SK-N-SH (cell line): Measurements from ENCODE around the gene SDC3. TPM values are rescaled to one million over a fixed set of nuclear protein-coding genes. Genes with fewer than 3 reads are reported as not detected.

Source experiments
- CTCF ChIA-PET: fragments of 300-600, 350-600 bp; formaldehyde crosslinking; extraction: SDS; loops from one replicate; lab custom pipeline; 2021; lab: Yijun Ruan, JAX
- POLR2A ChIA-PET: fragments of 350-600 bp; sonication (Branson Sonifier 250); formaldehyde crosslinking; extraction: SDS; loops from one replicate; lab custom pipeline; 2020; ENCODE audit warnings: antibody characterized with exemption, inconsistent platforms; lab: Yijun Ruan, JAX
- DNase-seq: peaks from one replicate; pipeline ENCODE4 v3.0.0; 2012
- H2AFZ ChIP-seq: fragments of 200-600 bp; sonication (generic); 2 replicates; pipeline ENCODE4 v1.8.1; 2016; ENCODE audit warnings: antibody characterized with exemption, mild to moderate bottlenecking, low read depth
- H3F3A ChIP-seq: fragments of 200-600 bp; sonication (generic); replicated peaks from 2 replicates; pipeline ENCODE3; 2016; ENCODE audit warnings: antibody characterized with exemption, mild to moderate bottlenecking; ENCODE audit not compliant: insufficient read depth
- H3K27ac ChIP-seq, 2 experiments: fragments of 200-500 bp in 1 of 2; fragments of 200-600 bp in 1 of 2; sonication (Bioruptor generic) in 1 of 2; sonication (generic), shearing (Covaris generic) in 1 of 2; 2 replicates each; pipeline versions ENCODE4 v1.5.1 to v1.6.1; 2014 to 2016; ENCODE audit warnings: low read depth in 2 of 2, inconsistent platforms in 1 of 2, low read length in 1 of 2, mild to moderate bottlenecking in 1 of 2, mixed read lengths in 1 of 2
- H3K27me3 ChIP-seq: fragments of 200-600 bp; sonication (generic), shearing (Covaris generic); 2 replicates; pipeline ENCODE4 v1.6.1; 2016; ENCODE audit warnings: mixed run types; ENCODE audit not compliant: insufficient read depth
- H3K36me3 ChIP-seq, 2 experiments: fragments of 200-500 bp in 1 of 2; fragments of 200-600 bp in 1 of 2; sonication (Bioruptor generic) in 1 of 2; sonication (generic) in 1 of 2; replicated peaks in 1 of 2; 2 replicates each; pipeline versions ENCODE3 to v1.5.1; 2014 to 2016; ENCODE audit warnings: low read length in 1 of 2, mild to moderate bottlenecking in 1 of 2; ENCODE audit not compliant: insufficient read depth in 2 of 2, control insufficient read depth in 1 of 2
- H3K4me1 ChIP-seq, 2 experiments: fragments of 200-500 bp in 1 of 2; fragments of 200-600 bp in 1 of 2; sonication (Bioruptor generic) in 1 of 2; sonication (generic), shearing (Covaris generic) in 1 of 2; 2 replicates each; pipeline versions ENCODE4 v1.5.1 to v1.6.1; 2014 to 2016; ENCODE audit warnings: low read depth in 1 of 2, low read length in 1 of 2, mixed run types in 1 of 2; ENCODE audit not compliant: insufficient read depth in 2 of 2, control insufficient read depth in 1 of 2
- H3K4me2 ChIP-seq: fragments of 200-600 bp; sonication (generic), shearing (Covaris generic); 2 replicates; pipeline ENCODE4 v1.6.1; 2017; ENCODE audit warnings: mixed run types
- H3K4me3 ChIP-seq, 2 experiments: fragments of 200-500 bp in 1 of 2; fragments of 200-600 bp in 1 of 2; sonication (Bioruptor generic) in 1 of 2; sonication (generic), shearing (Covaris generic) in 1 of 2; 2 replicates each; pipeline versions ENCODE4 v1.5.1 to v1.8.1; 2014 to 2016; ENCODE audit warnings: low read depth in 2 of 2, inconsistent platforms in 1 of 2, low read length in 1 of 2, mild to moderate bottlenecking in 1 of 2, mixed read lengths in 1 of 2, moderate library complexity in 1 of 2
- H3K79me2 ChIP-seq: fragments of 200-600 bp; sonication (generic); 2 replicates; pipeline ENCODE4 v1.8.1; 2017; ENCODE audit warnings: mild to moderate bottlenecking; ENCODE audit not compliant: insufficient read depth
- H3K9ac ChIP-seq: fragments of 200-600 bp; sonication (generic); 2 replicates; pipeline ENCODE4 v1.6.1; 2017; ENCODE audit warnings: mixed run types
- H3K9me2 ChIP-seq: fragments of 200-600 bp; sonication (generic); 2 replicates; pipeline ENCODE4 v1.6.1; 2017; ENCODE audit warnings: mixed run types
- H3K9me3 ChIP-seq: fragments of 200-600 bp; sonication (generic); 2 replicates; pipeline ENCODE4 v1.6.1; 2017; ENCODE audit warnings: mixed run types, mild to moderate bottlenecking, moderate library complexity
- H4K20me1 ChIP-seq: fragments of 200-600 bp; sonication (generic); 2 replicates; pipeline ENCODE4 v1.6.1; 2017; ENCODE audit warnings: mild to moderate bottlenecking, mixed run types; ENCODE audit not compliant: insufficient read depth
- CHD2 ChIP-seq: fragments of 150-350 bp; IDR thresholded peaks from 2 replicates; pipeline ENCODE4 v1.6.1; 2018; ENCODE audit warnings: low read length; ENCODE audit not compliant: partially characterized antibody
- ELF1 ChIP-seq: IDR thresholded peaks from 2 replicates; pipeline ENCODE4 v1.4.0; 2012
- GATA2 ChIP-seq: sonication (generic); formaldehyde crosslinking; IDR thresholded peaks from 2 replicates; pipeline ENCODE4 v1.5.0; 2020; ENCODE audit warnings: mild to moderate bottlenecking, missing genetic modification reagents
- PBX3 ChIP-seq: IDR thresholded peaks from 2 replicates; pipeline ENCODE4; 2012
- POLR2AphosphoS5 ChIP-seq: IDR thresholded peaks from 2 replicates; pipeline ENCODE4 v1.6.1; 2012; ENCODE audit warnings: low read depth, low read length
- RXRA ChIP-seq: IDR thresholded peaks from 2 replicates; pipeline ENCODE4 v1.4.0; 2012; ENCODE audit warnings: low read depth, mild to moderate bottlenecking, borderline replicate concordance
- SIN3A ChIP-seq: IDR thresholded peaks from 2 replicates; pipeline ENCODE4 v1.6.1; 2012; ENCODE audit warnings: low read depth, mild to moderate bottlenecking, low read length, moderate library complexity, borderline replicate concordance
- SMC3 ChIP-seq: IDR thresholded peaks from 2 replicates; pipeline ENCODE4 v1.6.1; 2012; ENCODE audit warnings: low read depth, low read length, improper control_type of control experiment
- TAF1 ChIP-seq: IDR thresholded peaks from 2 replicates; pipeline ENCODE4 v1.6.1; 2012; ENCODE audit warnings: low read depth, mild to moderate bottlenecking, low read length, moderate library complexity, borderline replicate concordance
- TEAD4 ChIP-seq: IDR thresholded peaks from 2 replicates; pipeline ENCODE4 v1.4.0; 2012; ENCODE audit warnings: mild to moderate bottlenecking, borderline replicate concordance; ENCODE audit not compliant: insufficient read depth
- USF2 ChIP-seq: fragments of 150-350 bp; IDR thresholded peaks from 2 replicates; pipeline ENCODE4 v1.6.1; 2017; ENCODE audit warnings: antibody characterized with exemption, low read length, low read depth, borderline replicate concordance
- YY1 ChIP-seq: IDR thresholded peaks from 2 replicates; pipeline ENCODE4 v1.4.0; 2012; ENCODE audit warnings: low read depth, mild to moderate bottlenecking
- WGBS: methylation state at CpG from one replicate; pipeline ENCODE4 v1.1.6; 2017; ENCODE audit warnings: low lambda C conversion rate; 5-methylcytosine and 5-hydroxymethylcytosine counted together
- polyA plus RNA-seq, 3 experiments: library from polyadenylated mRNA; depleted of rRNA; stranded (reverse); fragments of >200 nt; gene quantifications; 2 replicates each; pipeline ENCODE4 v1.2.3, GENCODE V29; 2012
- TF ChIP-seq, protein P1 (sequence below): fragments of 200-600 bp; sonication (generic); IDR thresholded peaks from 2 replicates; pipeline ENCODE4 v1.6.1; 2017; ENCODE audit warnings: antibody characterized with exemption, mild to moderate bottlenecking, moderate library complexity
- TF ChIP-seq, protein P2 (sequence below): IDR thresholded peaks from 2 replicates; pipeline ENCODE4 v1.4.0; 2012; ENCODE audit warnings: low read depth, borderline replicate concordance

SDC3 gene
- polyA plus RNA-seq, 1 of the 3 experiments (the other 2 are of a cell fraction) = 18.8 TPM

DNA sequence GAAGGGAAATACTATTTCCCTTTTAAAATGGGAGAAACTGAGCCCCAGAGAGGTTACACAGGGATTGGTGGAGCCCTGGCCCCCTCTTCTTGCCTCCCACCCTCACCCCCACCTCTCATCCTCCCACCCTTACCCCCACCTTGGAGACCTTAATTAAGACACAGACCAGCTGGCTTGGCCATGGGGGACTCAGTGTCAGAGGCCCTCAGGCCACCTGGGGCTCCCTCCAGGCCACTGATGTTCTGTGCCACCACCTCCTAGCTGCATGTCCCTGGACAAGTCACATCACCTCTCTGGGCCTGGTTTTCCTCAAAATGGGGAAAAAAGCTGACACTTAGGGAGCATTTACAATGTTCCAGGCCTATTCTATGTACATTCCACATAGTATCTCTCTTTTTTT is 51.5 kb downstream of the SDC3 start:
- POLR2A ChIA-PET = interaction anchor here (1.9 kb wide), 1 partner anchor 33 kb away, joined by 4 read pairs; no protein-coding TSS in a partner anchor
- H2AFZ ChIP-seq = no peak overlapping the region

DNA sequence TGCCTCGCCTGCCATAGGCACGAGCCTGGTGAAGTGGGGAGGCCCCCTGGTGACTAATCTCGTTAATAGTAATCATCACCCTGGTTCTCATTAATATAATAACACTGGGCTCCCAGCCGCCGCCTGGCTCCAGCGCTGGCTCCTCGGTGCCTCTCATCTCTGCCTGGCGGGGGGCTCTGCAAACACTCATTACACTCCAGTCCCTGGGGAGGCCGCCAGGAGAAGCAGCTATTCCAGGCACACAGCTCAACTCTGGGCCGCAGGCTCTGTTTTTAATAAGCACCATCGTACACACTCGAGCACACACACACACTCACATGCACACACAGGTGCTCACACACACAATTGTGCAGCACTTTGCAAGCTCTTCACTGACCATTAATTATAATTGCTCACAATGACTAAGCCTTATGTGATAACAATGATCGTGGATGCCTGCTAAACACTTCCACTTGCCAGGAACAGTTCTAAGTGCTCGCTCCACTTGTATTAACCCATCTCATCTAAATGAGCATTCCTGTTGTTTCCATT is 52.2 kb downstream of the SDC3 start:
- H4K20me1 ChIP-seq = no peaks in the 10 kb centered on the region
- no peak overlapping the region for H3K9ac ChIP-seq
- no peaks in the 10 kb centered on the region for H3K79me2 ChIP-seq
- H3K9me2 ChIP-seq = no peaks in the 10 kb centered on the region
- H3K4me2 ChIP-seq = no peak overlapping the region; the same call in 1 of the 2 replicates
- no peaks in the 10 kb centered on the region for H3K9me3 ChIP-seq
- ChIA-PET POLR2A (interaction anchor here (1.9 kb wide), 1 partner anchor 32 kb away, joined by 4 read pairs; no protein-coding TSS in a partner anchor), CTCF (interaction anchor here (0.9 to 1.8 kb wide), 5 partner anchors 11 to 76 kb away, joined by 3 to 10 read pairs (median 4); no protein-coding TSS in a partner anchor)
- no peak overlapping the region for H2AFZ ChIP-seq
- no peak overlapping the region for H3K4me3 ChIP-seq
- 33% methylated on average over 12 of the region's 14 CpGs for WGBS
- H3K4me1 ChIP-seq = peaks cover 8 to 47% of the 10 kb centered on the region in 2 experiments; a peak in 2 of 4 replicates
- no peak for TF ChIP-seq CHD2
- TF ChIP-seq, protein P1, sequence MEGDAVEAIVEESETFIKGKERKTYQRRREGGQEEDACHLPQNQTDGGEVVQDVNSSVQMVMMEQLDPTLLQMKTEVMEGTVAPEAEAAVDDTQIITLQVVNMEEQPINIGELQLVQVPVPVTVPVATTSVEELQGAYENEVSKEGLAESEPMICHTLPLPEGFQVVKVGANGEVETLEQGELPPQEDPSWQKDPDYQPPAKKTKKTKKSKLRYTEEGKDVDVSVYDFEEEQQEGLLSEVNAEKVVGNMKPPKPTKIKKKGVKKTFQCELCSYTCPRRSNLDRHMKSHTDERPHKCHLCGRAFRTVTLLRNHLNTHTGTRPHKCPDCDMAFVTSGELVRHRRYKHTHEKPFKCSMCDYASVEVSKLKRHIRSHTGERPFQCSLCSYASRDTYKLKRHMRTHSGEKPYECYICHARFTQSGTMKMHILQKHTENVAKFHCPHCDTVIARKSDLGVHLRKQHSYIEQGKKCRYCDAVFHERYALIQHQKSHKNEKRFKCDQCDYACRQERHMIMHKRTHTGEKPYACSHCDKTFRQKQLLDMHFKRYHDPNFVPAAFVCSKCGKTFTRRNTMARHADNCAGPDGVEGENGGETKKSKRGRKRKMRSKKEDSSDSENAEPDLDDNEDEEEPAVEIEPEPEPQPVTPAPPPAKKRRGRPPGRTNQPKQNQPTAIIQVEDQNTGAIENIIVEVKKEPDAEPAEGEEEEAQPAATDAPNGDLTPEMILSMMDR = 0 out of 2 replicates have a peak, but pooled peaks have one; percentile 8
- no peak; the same call in 1 of the 2 replicates for TF ChIP-seq GATA2 (CRISPR knock-in tag)
- no peak for TF ChIP-seq PBX3
- TF ChIP-seq SMC3 = no peak
- TF ChIP-seq, protein P2, sequence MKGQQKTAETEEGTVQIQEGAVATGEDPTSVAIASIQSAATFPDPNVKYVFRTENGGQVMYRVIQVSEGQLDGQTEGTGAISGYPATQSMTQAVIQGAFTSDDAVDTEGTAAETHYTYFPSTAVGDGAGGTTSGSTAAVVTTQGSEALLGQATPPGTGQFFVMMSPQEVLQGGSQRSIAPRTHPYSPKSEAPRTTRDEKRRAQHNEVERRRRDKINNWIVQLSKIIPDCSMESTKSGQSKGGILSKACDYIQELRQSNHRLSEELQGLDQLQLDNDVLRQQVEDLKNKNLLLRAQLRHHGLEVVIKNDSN = no peak
- no peak for TF ChIP-seq YY1
- TF ChIP-seq USF2 = no peak
- no peak for TF ChIP-seq ELF1
- TF ChIP-seq, all 33 proteins: peak for 1
- DNase-seq = peak; percentile 68
- peak overlapping the region in 1 of 2 experiments; percentile 26; a peak in 1 of 4 replicates for H3K27ac ChIP-seq
- no peaks in the 10 kb centered on the region for H3K36me3 ChIP-seq
- H3F3A ChIP-seq = no peaks in the 10 kb centered on the region
- H3K27me3 ChIP-seq = no peaks in the 10 kb centered on the region

More for the DNA sequence above, 51.5 kb downstream of the SDC3 start:
- no peaks in the 10 kb centered on the region for H3F3A ChIP-seq
- CTCF ChIA-PET = interaction anchor here (0.9 to 1.8 kb wide), 5 partner anchors 10 to 77 kb away, joined by 3 to 10 read pairs (median 4); no protein-coding TSS in a partner anchor
- H4K20me1 ChIP-seq = no peaks in the 10 kb centered on the region
- H3K4me1 ChIP-seq = peaks cover 8 to 45% of the 10 kb centered on the region in 2 experiments; a peak in 2 of 4 replicates
- no peaks in the 10 kb centered on the region for H3K9me3 ChIP-seq
- no peak overlapping the region for H3K4me2 ChIP-seq
- no peak for DNase-seq
- no peak overlapping the region for H3K9ac ChIP-seq
- no peak overlapping the region for H3K4me3 ChIP-seq
- H3K36me3 ChIP-seq = no peaks in the 10 kb centered on the region
- H3K27ac ChIP-seq = no peak overlapping the region
- no peaks in the 10 kb centered on the region for H3K9me2 ChIP-seq
- H3K27me3 ChIP-seq = no peaks in the 10 kb centered on the region
- no peaks in the 10 kb centered on the region for H3K79me2 ChIP-seq
- no peak for TF ChIP-seq RXRA
- TF ChIP-seq SIN3A = no peak
- no peak for TF ChIP-seq TEAD4
- no peak for TF ChIP-seq POLR2AphosphoS5
- no peak for TF ChIP-seq TAF1
- TF ChIP-seq CHD2 = no peak
- TF ChIP-seq, protein P2 = no peak
